GM18508 (cell line): ENCODE measurements around the gene PLPPR3.
"Not testable (repeated sequence)": the region's sequence is repeated elsewhere in the genome, so short reads cannot be mapped to it uniquely, and the experiment has no call there.

Source experiments
- ATAC-seq: cut with Tn5 transposase; IDR thresholded peaks from one replicate; pipeline ENCODE4 v1.9.1; 2021; ENCODE audit warnings: moderate number of reproducible peaks; ENCODE audit not compliant: insufficient read depth, unreplicated experiment

The PLPPR3 gene

DNA sequence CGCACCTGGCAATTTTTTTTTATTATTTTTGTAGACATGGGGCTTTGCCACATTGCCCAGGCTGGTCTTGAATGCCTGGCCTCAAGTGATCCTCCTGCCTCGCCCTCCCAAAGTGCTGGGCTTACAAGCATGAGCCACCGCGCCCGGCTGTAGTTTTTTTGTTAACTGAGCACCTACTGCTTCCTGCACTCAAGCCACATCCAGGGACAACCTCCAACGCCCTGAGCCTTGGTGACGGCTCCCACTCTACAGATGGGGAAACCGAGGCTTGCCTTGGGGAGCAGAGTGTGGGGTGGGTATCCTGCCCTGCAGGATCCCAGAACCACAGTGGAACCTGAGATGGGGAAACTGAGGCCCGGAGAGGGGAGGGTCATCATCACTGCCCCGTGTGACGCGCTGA, 33.4 kb upstream of the PLPPR3 start:
- no peak for ATAC-seq

DNA sequence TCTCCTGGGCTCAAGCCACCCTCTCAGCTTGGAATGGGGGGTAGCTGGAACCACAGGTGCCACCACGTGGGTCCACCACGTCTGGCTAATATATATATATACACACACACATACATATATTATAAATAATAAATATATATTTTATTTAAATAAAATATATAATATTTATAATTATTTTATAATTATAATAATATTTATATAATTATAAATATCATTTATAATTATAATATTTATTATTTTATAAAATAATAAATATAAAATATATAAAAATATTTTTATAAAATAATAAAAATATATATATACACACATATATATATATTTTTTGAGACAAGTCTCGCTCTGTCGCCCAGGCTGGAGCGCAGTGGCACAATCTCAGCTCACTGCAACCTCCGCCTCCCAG, 32.8 kb upstream of the PLPPR3 start:
- no peak for ATAC-seq

DNA sequence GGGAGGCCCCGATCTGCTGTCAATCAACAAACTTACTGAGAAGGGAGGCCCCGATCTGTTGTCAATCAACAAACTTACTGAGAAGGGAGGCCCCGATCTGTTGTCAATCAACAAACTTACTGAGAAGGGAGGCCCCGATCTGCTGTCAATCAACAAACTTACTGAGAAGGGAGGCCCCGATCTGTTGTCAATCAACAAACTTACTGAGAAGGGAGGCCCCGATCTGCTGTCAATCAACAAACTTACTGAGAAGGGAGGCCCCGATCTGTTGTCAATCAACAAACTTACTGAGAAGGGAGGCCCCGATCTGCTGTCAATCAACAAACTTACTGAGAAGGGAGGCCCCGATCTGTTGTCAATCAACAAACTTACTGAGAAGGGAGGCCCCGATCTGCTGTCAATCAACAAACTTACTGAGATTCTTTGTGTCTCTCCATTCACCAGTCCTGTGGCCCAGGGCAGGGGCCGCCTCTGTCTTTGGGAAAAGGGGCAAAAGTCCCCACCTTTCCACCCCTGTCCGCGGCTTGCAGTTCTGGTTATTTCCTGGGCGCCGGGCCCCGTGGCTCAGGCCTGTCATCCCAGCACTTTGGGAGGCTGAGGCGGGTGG, 32.0 kb upstream of the PLPPR3 start:
- ATAC-seq, result not testable (repeated sequence)

DNA sequence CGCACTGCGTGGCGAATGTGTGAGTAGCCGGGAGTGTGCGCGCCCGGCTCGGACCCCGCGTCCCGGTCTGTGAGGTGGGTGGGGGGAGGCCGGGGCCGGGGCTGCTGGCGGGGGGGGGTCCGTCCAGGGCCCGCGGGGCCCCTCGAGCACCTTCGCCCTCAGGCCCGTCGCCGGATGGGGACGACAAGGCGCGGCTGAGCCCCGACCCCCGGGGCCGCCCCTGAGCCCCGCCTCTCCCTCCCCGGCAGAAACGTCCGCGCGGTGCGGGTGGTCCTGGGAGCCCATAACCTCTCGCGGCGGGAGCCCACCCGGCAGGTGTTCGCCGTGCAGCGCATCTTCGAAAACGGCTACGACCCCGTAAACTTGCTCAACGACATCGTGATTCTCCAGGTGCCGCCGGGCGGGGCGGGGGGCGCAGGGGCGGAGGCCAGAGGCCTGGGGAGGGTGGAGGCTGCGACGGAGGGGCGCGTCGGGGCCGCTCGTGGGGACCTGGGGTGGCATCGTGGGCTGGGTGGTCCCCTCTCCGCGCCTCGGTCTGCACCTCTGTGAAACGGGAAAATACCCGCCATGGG, 31.3 kb upstream of the PLPPR3 start:
- no peak for ATAC-seq

DNA sequence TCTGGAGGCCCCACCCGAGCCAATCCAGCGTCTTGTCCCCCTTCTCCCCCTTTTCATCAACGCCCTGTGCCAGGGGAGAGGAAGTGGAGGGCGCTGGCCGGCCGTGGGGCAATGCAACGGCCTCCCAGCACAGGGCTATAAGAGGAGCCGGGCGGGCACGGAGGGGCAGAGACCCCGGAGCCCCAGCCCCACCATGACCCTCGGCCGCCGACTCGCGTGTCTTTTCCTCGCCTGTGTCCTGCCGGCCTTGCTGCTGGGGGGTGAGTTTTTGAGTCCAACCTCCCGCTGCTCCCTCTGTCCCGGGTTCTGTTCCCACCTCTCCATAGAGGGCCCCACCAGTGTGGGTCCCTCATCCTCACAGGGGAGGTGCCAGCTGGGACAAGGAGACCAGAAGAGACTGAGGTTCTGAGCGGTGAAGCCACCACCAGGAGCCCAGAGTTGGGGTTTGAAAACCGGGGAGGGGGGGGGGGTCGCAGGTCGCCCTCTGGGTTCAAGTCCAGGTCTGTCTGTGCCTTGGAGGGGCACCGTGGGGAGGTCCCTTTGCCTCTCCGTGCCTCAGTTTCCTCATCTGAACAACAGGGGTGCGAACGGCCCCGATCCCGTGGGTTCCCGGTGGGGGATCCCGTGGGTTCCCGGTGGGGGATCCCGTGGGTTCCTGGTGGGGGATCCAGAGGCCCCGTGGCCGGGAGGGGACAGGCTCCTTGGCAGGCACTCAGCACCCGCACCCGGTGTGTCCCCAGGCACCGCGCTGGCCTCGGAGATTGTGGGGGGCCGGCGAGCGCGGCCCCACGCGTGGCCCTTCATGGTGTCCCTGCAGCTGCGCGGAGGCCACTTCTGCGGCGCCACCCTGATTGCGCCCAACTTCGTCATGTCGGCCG, 30.6 kb upstream of the PLPPR3 start, which contains the start of gene ELANE:
TSS of gene ELANE (plus strand) at position 168 of the 878 bp plus-strand sequence. CDS start at position 194, 26 bp downstream.
- ATAC-seq, result no peak

DNA sequence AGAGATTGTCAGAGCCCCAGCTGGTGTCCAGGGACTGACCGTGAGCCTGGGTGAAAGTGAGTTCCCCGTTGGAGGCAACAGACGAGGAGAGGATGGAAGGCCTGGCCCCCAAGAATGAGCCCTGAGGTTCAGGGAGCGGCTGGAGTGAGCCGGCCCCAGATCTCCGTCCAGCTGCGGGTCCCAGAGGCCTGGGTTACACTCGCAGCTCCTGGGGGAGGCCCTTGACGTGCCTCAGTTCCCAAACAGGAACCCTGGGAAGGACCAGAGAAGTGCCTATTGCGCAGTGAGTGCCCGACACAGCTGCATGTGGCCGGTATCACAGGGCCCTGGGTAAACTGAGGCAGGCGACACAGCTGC, 29.2 kb upstream of the PLPPR3 start:
- ATAC-seq, result no peak

DNA sequence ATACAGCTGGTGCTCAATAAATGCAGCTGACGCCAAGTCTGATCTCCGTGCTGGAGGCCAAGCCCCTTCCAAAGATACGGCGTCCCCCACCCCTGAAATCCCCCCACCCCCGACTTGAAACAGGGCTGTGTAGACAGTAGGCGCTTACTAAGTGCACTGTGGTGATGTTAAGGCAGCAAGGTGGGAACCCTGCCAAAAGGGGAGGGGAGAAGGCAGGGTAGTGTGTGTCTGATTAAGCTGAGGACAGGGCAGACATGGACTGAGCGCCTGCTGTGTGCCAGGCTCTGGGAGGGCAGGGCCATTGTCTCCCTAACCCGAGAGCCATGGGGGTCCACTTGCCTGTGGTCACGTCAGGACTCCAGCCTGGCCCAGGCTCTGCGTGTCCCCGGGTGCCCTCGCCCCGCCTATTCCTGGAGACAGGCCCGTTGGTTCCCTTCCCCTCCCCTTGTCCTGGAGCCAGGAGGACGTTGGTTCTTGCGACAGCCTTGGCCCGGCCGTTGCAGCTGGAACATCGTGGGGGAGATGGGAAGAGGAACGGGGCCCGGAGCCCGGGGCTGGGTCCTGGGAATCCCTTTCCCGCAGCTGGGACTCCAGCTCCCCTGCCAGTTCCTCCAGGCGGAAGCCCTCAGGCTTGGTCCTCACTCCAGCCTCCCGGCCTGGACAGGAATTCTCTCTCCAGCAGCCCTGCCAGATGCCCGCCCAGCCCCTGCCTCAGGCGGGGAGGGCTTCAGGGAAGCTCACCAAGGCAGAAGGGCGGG, 28.6 kb upstream of the PLPPR3 start:
- ATAC-seq, result no peak

DNA sequence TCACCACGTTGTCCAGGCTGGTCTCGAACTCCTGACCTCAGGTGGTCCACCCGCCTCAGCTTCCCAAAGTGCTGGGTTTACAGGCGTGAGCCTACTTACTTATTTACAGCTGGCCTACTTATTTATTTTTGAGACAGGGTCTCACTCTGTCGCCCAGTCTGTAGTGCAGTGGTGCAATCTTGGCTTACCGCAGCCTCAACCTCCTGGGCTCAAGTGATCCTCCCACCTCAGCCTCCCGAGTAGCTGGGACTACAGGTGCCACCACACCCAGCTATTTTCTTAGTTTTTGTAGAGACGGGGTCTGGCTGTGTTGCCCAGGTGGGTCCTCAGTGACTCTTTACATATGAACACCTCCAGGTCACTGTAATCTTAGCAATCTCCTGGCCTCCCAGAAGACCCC, 27.4 kb upstream of the PLPPR3 start:
- not testable (repeated sequence) for ATAC-seq

DNA sequence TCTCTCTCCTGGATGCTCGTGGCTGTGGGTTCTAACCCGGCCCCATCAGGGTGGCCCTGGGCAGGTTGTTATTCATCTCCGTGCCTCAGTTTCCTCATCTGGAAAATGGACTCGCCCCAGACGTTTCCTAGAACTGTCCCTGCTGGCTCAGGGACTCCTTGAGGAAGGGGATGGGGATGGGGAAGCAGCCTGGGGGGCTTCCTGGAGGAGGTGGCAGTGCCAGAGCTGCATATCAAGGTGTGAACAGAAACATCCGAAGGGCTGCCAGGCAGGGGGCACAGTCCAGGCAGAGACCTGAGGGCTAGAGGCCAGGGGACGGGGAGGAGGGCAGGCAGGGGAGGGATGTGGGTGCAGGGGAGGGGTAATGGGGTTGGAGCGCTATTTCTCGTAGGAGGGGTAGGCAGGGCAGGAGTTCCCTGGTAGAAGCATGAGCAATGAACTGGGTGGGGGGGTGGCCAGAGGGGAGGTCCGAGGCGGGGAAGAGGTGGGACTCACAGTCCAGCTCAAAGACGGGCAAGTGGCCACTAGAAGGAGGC, 26.7 kb upstream of the PLPPR3 start:
- no peak for ATAC-seq

DNA sequence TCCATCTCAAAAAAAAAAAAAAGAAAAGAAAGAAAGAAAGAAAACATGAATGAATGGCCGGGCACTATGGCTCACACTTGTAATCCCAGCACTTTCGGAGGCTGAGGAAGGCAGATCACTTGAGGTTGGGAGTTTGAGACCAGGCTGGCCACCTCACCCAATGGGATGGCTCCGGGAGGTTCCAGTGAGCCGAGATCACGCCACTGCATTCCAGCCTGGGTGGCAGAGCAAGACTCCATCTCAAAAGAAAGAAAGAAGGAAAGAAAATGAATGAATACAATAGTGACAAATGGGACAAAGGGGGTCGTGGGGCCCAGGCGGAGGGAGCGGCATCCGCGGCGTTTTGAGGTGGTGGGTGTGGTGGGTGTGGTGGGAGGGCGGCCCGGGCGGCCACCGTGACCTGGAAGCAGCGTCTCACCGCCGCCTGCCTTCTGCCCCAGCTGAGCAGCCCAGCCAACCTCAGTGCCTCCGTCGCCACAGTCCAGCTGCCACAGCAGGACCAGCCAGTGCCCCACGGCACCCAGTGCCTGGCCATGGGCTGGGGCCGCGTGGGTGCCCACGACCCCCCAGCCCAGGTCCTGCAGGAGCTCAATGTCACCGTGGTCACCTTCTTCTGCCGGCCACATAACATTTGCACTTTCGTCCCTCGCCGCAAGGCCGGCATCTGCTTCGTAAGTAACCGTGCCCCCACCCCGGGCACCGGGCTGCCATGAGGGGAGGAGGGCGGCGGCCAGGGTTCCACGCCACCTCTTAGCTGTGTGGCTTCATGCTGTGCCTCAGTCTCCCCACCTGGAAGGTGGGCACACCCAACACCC, 24.2 kb upstream of the PLPPR3 start:
- no peak for ATAC-seq

DNA sequence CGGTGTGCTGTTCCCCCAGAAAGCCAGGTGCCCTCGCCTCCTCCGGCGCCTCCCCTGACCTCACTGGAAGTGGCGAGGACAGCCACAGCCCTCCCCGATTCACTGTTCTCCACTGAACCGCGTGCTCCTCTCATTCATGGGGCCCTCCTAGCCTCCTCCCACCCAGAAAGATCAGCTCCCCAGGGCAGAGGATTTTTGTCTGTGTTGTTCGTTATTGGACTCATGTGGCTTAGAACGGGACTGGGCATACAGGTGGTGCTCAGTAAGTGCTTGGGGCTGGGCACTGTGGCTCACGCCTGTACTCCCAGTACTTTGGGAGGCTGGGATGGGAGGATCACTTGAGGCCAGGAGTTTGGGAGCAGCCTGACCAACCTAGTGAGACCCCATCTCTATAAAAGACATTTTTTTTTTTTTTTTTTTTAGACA, 22.8 kb upstream of the PLPPR3 start:
- ATAC-seq, result no peak

DNA sequence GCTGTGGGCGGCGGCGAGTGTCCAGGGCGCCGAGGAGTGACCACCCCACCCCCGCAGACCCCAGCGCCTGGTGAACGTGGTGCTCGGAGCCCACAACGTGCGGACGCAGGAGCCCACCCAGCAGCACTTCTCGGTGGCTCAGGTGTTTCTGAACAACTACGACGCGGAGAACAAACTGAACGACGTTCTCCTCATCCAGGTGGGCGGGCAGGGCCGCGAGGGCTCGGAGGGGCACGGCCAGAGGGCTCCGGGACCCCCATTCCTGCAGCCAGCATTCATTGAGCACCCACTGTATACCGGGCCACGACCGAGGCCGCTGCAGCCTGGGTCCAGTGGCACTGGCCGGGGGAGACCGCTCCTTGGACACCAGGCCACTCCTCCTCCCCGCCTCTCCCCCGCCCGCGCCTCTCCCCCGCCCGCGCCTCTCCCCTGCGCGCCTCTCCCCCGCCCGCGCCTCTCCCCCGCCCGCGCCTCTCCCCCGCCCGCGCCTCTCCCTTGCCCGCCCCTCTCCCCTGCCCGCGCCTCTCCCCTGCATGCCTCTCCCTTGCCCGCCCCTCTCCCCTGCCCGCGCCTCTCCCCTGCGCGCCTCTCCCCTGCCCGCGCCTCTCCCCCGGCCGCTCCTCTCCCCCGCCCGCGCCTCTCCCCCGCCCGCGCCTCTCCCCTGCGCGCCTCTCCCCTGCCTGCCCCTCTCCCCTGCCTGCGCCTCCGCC, 22.2 kb upstream of the PLPPR3 start:
- no peak for ATAC-seq

DNA sequence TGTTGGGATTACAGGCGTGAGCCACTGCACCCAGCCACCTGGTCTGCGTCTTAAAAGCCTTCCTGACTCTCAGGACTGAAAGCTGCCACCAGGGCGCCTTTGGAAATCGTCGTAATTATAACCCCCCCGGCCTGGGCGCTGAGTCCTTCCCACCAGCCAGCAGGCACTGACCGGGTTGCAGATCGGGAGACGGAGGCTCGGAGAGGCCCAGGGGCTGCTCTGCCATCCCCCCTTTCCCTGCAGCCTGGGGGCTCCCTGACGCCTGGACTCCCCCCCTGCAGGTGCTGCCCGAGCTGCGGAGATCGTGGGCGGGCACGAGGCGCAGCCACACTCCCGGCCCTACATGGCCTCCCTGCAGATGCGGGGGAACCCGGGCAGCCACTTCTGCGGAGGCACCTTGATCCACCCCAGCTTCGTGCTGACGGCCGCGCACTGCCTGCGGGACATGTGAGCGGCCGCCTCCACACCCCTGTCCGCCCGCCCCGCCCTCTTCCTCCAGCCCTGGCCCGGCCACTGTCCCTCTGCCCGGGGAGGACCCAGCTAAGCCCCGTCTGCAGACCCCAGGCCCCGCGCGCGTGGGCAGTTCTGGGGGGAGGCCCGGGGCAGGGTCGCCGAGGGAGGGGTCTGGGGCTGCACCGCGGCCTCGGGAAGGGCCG, 21.6 kb upstream of the PLPPR3 start:
- no peak for ATAC-seq

DNA sequence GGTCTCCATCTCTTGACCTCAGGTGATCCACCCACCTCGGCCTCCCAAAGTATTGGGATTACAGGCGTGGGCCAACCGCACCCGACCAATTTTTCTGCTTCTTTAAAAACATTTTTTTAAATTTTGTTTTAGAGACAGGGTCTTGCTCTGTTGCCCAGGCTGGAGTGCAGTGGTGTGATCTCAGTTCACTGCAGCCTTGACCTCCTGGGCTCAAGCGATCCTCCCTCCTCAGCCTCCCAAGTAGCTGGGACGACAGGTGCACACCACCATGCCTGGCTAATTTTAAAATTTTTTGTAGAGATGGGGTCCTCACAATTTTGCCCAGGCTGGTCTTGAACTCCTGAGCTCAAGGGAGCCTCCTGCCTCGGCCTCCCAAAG, 21.0 kb upstream of the PLPPR3 start:
- ATAC-seq, result not testable (repeated sequence)

DNA sequence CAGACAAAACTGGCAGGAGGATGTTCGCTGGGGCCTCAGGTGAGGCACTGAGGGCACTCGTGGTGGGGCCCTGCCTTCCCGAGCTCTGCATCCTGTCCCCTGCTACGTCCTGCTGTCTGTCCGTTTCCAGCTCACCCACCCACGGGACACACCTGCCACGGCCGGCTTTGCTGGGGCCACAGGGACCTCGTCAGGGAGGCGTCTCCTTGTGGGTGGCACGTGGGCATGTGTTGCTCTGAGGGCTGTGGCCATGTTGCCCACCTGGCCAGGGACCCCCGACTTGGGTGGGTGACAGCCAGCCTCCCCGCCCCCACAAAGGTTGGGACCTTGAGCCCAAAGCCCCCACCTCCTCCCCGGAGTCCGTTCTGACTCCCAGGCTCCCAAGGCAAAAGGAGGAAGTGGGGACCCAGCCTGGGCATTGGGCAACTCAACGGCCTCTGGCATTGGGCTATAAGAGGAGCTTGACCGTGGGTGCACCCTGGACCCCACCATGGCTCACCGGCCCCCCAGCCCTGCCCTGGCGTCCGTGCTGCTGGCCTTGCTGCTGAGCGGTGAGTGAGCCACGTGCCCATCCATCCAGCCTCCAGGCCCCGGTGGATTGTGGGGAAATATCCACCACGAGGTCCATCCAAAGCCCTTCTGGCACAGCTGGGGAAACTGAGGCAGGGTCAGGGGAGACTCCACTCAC, 18.9 kb upstream of the PLPPR3 start, which contains the start of gene PRTN3:
TSS of gene PRTN3 (plus strand) at position 481 of the 688 bp plus-strand sequence. CDS start at position 491, 10 bp downstream.
- no peak for ATAC-seq

DNA sequence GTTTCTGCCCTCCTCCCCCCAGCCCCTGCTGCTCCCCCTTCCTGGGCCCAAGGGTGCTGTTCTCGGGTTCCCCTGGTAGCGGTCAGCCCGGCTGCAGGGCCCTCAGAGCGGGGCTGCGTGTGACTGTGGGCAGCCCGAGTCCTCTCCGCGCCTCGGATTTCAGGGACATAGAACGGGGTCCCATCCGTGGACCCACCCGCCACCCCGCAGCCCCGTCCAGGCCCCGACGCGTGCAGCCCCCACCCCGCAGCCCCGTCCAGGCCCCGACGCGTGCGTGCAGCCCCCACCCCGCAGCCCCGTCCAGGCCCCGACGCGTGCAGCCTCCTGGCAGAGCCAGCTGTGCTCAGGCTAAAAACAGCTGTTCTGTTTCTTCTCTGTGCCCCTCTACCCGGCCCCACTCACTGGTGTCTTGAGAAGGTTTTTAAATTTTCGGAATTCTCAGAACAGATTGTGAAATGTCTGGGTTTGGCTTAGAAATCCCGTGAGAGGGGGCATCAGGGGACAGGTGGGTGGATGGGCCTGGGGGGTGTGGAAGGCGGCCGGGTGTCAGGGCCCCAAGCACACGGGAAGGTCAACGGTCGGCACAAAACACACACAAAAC, 13.6 kb upstream of the PLPPR3 start:
- no peak for ATAC-seq

DNA sequence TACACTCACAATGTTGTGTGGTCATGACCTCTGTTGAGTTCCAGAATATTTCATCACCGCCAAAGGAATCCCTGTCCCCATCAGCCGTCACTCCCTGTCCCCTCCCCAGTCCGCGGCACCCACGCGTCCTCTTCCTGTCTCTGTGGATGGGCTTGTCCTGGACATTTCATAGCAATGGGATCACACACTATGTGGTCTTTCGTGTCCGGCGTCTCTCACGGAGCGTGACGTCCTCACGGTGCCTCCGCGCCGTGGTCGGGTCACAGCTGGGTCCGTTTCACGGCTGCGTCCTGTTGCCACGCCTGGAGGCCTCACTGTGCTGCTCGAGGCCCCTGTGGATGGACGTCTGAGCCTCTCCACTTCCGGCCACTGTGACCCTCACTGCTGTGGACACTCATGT, 12.5 kb upstream of the PLPPR3 start:
- ATAC-seq, result no peak
